ENCODE results near the gene GMPPA. TPM values are rescaled to one million over a fixed set of nuclear protein-coding genes. Genes with fewer than 3 reads are reported as not detected.

Gene GMPPA
- 10.5 and 17.1 TPM in 2 replicates for total RNA-seq (2014; rRNA removed; shearing (Covaris generic); ENCODE audit: low replicate concordance)

DNA sequence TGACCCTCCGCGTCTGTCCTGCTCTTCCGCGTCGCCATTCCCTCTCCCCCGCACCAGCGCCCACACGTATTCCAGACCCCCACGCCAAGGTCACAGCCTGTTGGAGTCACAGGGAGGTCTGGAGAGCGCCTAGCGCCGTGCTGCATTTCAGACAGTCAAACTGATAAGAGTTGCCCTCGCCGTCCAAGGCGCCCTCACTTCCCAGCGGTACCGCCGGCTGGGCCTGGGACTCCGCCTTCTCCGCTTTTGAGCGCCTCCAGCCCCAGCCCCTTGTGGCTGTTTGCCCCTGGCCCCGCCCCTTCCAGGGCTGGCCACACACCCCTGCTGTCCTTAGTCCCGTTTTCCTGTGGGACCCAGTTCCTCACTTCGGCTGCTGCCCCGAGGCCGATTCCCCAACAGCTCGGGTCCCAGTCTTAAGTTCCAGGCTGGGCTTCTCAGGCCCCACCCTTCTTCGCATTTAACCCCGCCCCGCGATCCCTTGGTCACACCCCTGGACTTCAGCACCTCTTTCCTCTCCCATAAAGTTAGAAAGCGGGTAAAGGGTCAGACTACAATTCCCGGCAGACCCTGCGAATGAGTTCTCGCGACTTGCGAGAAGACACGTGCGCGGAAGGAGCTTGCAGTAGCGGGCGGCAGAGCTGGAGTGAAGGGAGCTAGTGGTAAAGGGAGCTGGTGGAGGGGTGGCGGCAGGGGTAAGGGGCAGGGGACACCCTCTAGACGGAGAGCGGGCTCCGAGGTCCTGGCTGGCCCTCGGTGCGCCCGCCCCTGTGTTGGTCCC, at the start of gene GMPPA:
Gene GMPPA, plus strand, starts transcription at position 612 of the 778 bp plus-strand sequence. CDS start 1,085 bp downstream, outside the sequence.
- no peak within 1 kb of the TSS for H2AFZ ChIP-seq (ENCODE audit: low read length)

DNA sequence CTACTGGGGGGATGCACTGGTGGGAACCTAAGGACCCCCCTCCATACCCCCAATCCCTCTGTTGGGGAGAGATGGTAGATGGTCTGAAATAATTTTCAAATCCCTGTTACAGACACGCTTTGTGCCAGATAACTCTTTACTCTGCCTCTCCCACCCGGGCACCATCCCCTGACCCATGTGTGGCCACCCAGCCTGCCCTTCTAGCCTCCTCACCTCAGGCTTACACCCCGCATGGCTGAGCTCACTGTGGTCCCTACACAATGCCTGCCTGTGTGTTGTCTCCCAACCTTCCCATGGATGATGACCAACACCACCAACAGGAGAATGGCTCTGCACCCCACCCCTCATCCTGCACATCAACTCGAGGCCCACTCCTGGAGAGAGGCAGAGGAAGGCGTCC, 49.1 kb upstream of the GMPPA start:
- no peak overlapping the region for H3K9ac ChIP-seq (ENCODE audit: low read length)
- H3K27ac ChIP-seq (ENCODE audit: low read length), result no peak overlapping the region
- no peaks in the 10 kb centered on the region for H3K9me3 ChIP-seq (ENCODE audit: low read length)
- H3K36me3 ChIP-seq (ENCODE audit: insufficient read depth, low read length), result no peaks in the 10 kb centered on the region
- no peaks in the 10 kb centered on the region for H3K9me2 ChIP-seq (replicated peaks; ENCODE audit: insufficient read depth, low read length)
- no peaks in the 10 kb centered on the region for H3K27me3 ChIP-seq (ENCODE audit: low read length)
- no peak for DNase-seq
- H3K4me2 ChIP-seq (ENCODE audit: low read depth, low read length, poor library complexity, severe bottlenecking), result no peak overlapping the region
- H2AFZ ChIP-seq (ENCODE audit: low read length), result no peak overlapping the region
- no peaks in the 10 kb centered on the region for H4K20me1 ChIP-seq (ENCODE audit: insufficient read depth, low read depth, low read length)
- H3K4me3 ChIP-seq (ENCODE audit: low read length), result no peak overlapping the region
- H3K4me1 ChIP-seq (ENCODE audit: low read length), result peaks cover 7% of the 10 kb centered on the region
- no peaks in the 10 kb centered on the region for H3K79me2 ChIP-seq (ENCODE audit: low read length)

More for the DNA sequence above, at the start of gene GMPPA:
- Histone ChIP-seq H3K27ac (ENCODE audit: low read length) (no peak within 1 kb of the TSS), H3K9me2 (replicated peaks; ENCODE audit: insufficient read depth, low read length) (no peaks in the 10 kb centered on the region), H3K9me3 (ENCODE audit: low read length) (no peaks in the 10 kb centered on the region), H3K79me2 (ENCODE audit: low read length) (no peaks in the 10 kb centered on the region; the same call in 1 of the 2 replicates), H4K20me1 (ENCODE audit: insufficient read depth, low read depth, low read length) (no peaks in the 10 kb centered on the region), H3K36me3 (ENCODE audit: insufficient read depth, low read length) (no peaks in the 10 kb centered on the region), H3K4me2 (ENCODE audit: low read depth, low read length, poor library complexity, severe bottlenecking) (peak within 1 kb of the TSS; percentile 86), H3K27me3 (ENCODE audit: low read length) (no peaks in the 10 kb centered on the region), H3K4me1 (ENCODE audit: low read length) (peaks cover 23% of the 10 kb centered on the region), H3K9ac (ENCODE audit: low read length) (peak within 1 kb of the TSS; percentile 76), H3K4me3 (ENCODE audit: low read length) (peak within 1 kb of the TSS; percentile 73)
- peak; percentile 98 for DNase-seq

DNA sequence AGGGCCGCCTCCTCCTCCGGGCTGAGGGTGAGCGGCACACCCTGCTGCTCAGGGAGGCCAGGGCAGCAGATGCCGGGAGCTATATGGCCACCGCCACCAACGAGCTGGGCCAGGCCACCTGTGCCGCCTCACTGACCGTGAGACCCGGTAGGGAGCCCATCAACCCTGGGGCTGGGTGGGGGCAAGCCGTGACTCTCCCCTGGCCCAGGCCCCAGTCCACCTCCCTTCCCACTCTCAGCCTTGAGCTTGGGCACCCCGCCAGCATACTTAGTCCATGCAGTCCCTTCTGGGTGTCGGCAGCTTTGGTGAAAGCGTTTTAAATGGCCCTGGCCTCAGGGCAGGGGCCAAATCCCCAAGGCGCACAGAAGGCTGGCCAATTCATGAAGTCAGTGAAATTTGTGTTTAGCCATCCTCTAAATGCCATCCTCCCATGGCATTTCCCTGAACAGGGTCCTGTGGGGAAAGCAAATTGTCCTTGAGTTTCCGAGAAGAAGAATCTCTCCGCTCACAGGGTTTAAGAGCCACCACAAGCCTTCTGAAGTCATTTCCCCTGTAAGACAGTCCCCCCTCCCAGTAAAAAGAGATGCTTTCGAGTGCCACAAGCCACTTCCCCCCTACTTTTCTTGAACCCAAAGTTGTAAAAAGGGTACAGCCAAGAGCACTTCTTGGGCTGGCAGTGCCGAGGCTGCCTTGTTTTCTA, 46.9 kb upstream of the GMPPA start:
- H3K9ac ChIP-seq (ENCODE audit: low read length), result no peak overlapping the region
- H3K4me3 ChIP-seq (ENCODE audit: low read length), result no peak overlapping the region
- H3K27ac ChIP-seq (ENCODE audit: low read length), result no peak overlapping the region
- H2AFZ ChIP-seq (ENCODE audit: low read length), result no peak overlapping the region
- no peak for DNase-seq
- H3K4me2 ChIP-seq (ENCODE audit: low read depth, low read length, poor library complexity, severe bottlenecking), result no peak overlapping the region
- no peaks in the 10 kb centered on the region for H3K79me2 ChIP-seq (ENCODE audit: low read length)
- peaks cover 8% of the 10 kb centered on the region for H3K4me1 ChIP-seq (ENCODE audit: low read length)
- no peaks in the 10 kb centered on the region for H3K27me3 ChIP-seq (ENCODE audit: low read length)
- H3K9me3 ChIP-seq (ENCODE audit: low read length), result no peaks in the 10 kb centered on the region
- H3K36me3 ChIP-seq (ENCODE audit: insufficient read depth, low read length), result no peaks in the 10 kb centered on the region
- H4K20me1 ChIP-seq (ENCODE audit: insufficient read depth, low read depth, low read length), result no peaks in the 10 kb centered on the region
- H3K9me2 ChIP-seq (replicated peaks; ENCODE audit: insufficient read depth, low read length), result no peaks in the 10 kb centered on the region

DNA sequence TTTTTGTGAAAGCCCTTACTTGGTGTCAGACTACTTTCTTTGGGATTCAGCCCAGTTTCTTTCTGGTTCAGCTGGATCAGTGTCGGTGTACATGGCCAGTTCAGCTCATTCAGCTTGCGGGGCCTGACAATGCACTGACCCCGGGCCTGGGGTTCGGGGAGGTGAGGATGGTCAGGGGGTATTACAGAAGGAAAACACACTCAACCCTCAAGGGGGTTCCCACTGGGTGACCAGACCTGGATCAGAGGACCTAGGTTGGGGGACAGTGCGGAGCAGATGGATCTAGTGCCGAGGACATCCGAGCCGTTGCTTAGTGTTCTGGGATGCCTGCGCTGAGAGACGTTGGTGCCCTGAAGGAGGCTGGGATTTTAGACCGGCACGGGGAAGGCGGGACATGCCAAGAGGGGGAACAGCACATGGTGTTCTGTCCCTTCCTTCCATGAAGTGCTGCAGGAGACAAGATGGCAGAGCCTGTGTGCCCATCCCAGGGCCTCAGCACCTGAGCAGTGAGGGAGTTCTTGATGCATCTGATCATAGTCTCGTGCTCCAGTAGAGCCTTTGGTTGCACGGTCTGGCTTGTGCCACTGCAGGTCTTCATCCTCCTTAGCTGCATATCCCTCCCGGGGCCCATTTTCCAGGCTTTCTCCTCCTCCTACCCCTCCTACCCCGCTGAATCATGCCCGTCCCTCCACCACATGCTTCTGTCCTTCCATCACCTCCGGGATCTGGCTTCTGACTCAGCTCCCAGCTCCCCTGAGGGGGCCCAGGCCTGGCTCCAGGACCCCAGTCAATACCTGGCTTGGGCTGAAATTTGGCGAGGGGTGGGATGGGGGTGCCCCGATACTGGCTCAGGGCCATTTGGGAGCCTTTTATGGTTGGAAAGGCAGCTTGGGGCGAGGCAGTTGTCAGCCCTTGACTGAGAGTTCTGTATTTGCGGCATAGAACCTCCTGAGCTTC, 46.1 kb upstream of the GMPPA start:
- H3K9ac ChIP-seq (ENCODE audit: low read length), result no peak overlapping the region
- no peak overlapping the region for H3K4me2 ChIP-seq (ENCODE audit: low read depth, low read length, poor library complexity, severe bottlenecking)
- H3K4me3 ChIP-seq (ENCODE audit: low read length), result no peak overlapping the region
- no peaks in the 10 kb centered on the region for H3K9me3 ChIP-seq (ENCODE audit: low read length)
- H3K27me3 ChIP-seq (ENCODE audit: low read length), result no peaks in the 10 kb centered on the region
- H3K27ac ChIP-seq (ENCODE audit: low read length), result no peak overlapping the region
- H3K79me2 ChIP-seq (ENCODE audit: low read length), result no peaks in the 10 kb centered on the region
- DNase-seq, result no peak
- H3K36me3 ChIP-seq (ENCODE audit: insufficient read depth, low read length), result no peaks in the 10 kb centered on the region
- peaks cover 8% of the 10 kb centered on the region for H3K4me1 ChIP-seq (ENCODE audit: low read length)
- no peak overlapping the region for H2AFZ ChIP-seq (ENCODE audit: low read length)
- H4K20me1 ChIP-seq (ENCODE audit: insufficient read depth, low read depth, low read length), result no peaks in the 10 kb centered on the region
- no peaks in the 10 kb centered on the region for H3K9me2 ChIP-seq (replicated peaks; ENCODE audit: insufficient read depth, low read length)

DNA sequence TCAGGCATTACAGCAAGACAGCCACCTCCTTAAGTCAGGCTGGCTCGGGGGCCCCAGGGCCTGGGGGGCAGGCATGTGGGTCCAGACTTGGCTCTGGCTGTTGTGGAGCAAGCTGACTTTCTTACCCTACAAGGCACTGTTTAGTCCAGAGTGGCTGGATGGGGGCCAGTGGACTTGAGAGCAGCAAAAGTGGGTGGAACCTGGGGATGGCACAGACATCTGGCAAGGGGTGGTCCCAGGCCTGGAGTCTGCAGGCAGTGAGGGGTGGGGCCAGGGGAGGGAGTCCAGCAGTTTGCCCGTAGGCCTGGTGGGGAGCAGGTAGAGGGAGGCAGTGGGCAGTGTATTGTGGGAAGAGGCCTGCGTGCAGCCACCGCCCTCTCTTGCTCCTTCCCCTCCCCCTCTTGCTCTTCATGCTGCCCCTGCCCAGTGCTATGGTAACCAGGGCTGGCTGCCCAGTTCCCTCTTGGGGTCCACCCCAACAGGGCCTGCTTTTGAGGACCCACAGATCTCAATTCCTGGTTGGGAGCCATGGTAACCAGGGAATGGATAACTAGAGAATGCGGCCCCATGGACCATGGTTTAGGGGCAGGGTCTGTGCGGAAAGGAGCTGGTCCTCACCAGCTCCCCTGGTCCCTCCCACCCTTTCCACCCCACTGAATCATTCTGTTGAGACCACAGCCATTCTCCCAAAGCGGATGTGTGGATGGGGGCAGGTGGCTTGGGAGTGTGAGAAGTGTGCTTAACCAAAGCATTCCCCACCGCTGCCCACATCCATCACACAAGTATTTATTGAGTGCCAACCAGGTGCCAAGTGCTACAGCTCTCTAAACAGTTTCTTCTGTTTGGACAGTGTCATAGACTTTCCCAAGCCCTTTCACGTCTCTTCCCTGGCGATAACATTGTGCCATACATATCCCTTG, 44.8 kb upstream of the GMPPA start:
- no peak overlapping the region for H2AFZ ChIP-seq (ENCODE audit: low read length)
- H3K36me3 ChIP-seq (ENCODE audit: insufficient read depth, low read length), result no peaks in the 10 kb centered on the region
- peaks cover 8% of the 10 kb centered on the region for H3K4me1 ChIP-seq (ENCODE audit: low read length)
- H4K20me1 ChIP-seq (ENCODE audit: insufficient read depth, low read depth, low read length), result no peaks in the 10 kb centered on the region
- H3K9ac ChIP-seq (ENCODE audit: low read length), result no peak overlapping the region
- DNase-seq, result no peak
- H3K79me2 ChIP-seq (ENCODE audit: low read length), result no peaks in the 10 kb centered on the region
- H3K27me3 ChIP-seq (ENCODE audit: low read length), result no peaks in the 10 kb centered on the region
- H3K9me3 ChIP-seq (ENCODE audit: low read length), result no peaks in the 10 kb centered on the region
- H3K27ac ChIP-seq (ENCODE audit: low read length), result no peak overlapping the region
- H3K9me2 ChIP-seq (replicated peaks; ENCODE audit: insufficient read depth, low read length), result no peaks in the 10 kb centered on the region
- H3K4me3 ChIP-seq (ENCODE audit: low read length), result no peak overlapping the region
- no peak overlapping the region for H3K4me2 ChIP-seq (ENCODE audit: low read depth, low read length, poor library complexity, severe bottlenecking)

DNA sequence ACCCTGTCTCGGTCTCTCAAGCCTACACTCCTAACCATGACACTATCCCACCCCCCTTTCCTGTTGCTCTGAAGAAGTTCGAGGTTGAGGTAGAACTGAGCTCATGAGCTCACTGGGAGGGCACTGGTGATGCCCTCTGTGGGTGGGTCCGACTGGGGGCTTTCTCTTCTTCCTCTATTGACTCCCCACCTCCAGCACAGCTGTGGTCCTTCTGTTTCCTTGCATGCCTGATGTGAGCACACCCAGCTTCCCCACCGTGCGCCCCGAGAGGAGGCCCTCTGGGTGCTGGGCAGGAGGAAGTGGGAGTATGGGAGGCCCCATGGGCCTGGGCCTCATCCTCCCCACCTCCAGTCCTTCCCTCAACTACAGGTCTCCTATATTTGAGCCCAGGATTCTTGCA, 43.1 kb upstream of the GMPPA start:
- H3K27ac ChIP-seq (ENCODE audit: low read length), result no peak overlapping the region
- H3K9me3 ChIP-seq (ENCODE audit: low read length), result no peaks in the 10 kb centered on the region
- H3K36me3 ChIP-seq (ENCODE audit: insufficient read depth, low read length), result no peaks in the 10 kb centered on the region
- no peak overlapping the region for H3K4me2 ChIP-seq (ENCODE audit: low read depth, low read length, poor library complexity, severe bottlenecking)
- no peaks in the 10 kb centered on the region for H3K9me2 ChIP-seq (replicated peaks; ENCODE audit: insufficient read depth, low read length)
- no peak overlapping the region for H3K9ac ChIP-seq (ENCODE audit: low read length)
- H3K79me2 ChIP-seq (ENCODE audit: low read length), result no peaks in the 10 kb centered on the region
- H3K27me3 ChIP-seq (ENCODE audit: low read length), result no peaks in the 10 kb centered on the region
- DNase-seq, result no peak
- no peak overlapping the region for H2AFZ ChIP-seq (ENCODE audit: low read length)
- H3K4me1 ChIP-seq (ENCODE audit: low read length), result peaks cover 8% of the 10 kb centered on the region
- no peaks in the 10 kb centered on the region for H4K20me1 ChIP-seq (ENCODE audit: insufficient read depth, low read depth, low read length)
- no peak overlapping the region for H3K4me3 ChIP-seq (ENCODE audit: low read length)

DNA sequence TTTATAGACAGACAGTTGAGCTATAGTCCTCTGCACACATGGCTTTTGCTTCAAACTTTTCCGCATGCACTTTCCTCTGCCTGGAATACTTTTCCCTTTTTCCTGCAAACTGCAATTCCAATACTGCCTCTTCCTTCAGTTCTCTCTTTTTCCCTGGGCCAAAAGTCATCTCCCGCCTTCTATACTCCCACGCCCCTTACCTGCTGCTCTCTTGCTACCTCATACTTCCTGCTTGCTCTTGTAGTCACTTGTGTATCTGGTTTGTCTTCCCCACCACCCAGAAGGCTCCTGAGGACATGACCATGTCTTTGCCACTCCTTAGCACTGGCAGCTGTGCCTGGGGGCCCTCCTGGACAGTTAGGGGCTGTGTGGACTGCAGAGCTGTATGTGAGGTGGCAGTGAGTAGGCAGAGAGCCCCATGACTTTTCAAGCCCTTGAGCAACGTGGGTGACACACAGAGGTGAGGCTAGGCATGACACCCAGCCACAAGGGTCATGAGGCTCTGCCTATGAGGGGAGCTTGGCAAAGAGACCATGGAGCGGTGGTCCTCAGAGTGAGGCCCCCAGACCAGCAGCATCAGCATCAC, 40.8 kb upstream of the GMPPA start:
- Histone ChIP-seq H3K4me2 (ENCODE audit: low read depth, low read length, poor library complexity, severe bottlenecking) (no peak overlapping the region), H3K9ac (ENCODE audit: low read length) (no peak overlapping the region), H3K4me1 (ENCODE audit: low read length) (peaks cover 8% of the 10 kb centered on the region), H3K4me3 (ENCODE audit: low read length) (no peak overlapping the region), H2AFZ (ENCODE audit: low read length) (no peak overlapping the region), H4K20me1 (ENCODE audit: insufficient read depth, low read depth, low read length) (no peaks in the 10 kb centered on the region), H3K27ac (ENCODE audit: low read length) (no peak overlapping the region), H3K9me3 (ENCODE audit: low read length) (no peaks in the 10 kb centered on the region), H3K27me3 (ENCODE audit: low read length) (no peaks in the 10 kb centered on the region), H3K36me3 (ENCODE audit: insufficient read depth, low read length) (no peaks in the 10 kb centered on the region), H3K79me2 (ENCODE audit: low read length) (no peaks in the 10 kb centered on the region), H3K9me2 (replicated peaks; ENCODE audit: insufficient read depth, low read length) (no peaks in the 10 kb centered on the region)
- peak; percentile 69 for DNase-seq

Measured in Karpas-422 (cell line).